ENCODE measurements around the gene CASQ2. TPM values are rescaled to one million over a fixed set of nuclear protein-coding genes. Genes with fewer than 3 reads are reported as not detected.

Gene CASQ2
- total and polyA plus RNA-seq, 10 of the 15 experiments (the other 5 are each of a cell fraction or from before 2014, with no cell fraction given): not detected

GRCh38 chr1:115765091-115765490 lies 3.4 kb downstream of the CASQ2 start (continued):
- TF ChIP-seq RELB (IDR thresholded peaks at IDR 0.05; ENCODE audit: low read depth): no peak
- TF ChIP-seq ELK1 (IDR thresholded peaks at IDR 0.05; ENCODE audit: low read depth, low read length): no peak
- TF ChIP-seq IKZF1 (conservative IDR thresholded peaks at IDR 0.05): no peak
- TF ChIP-seq ATF7 (IDR thresholded peaks at IDR 0.05; ENCODE audit: low read depth): no peak
- TF ChIP-seq HSF1 (IDR thresholded peaks at IDR 0.05; ENCODE audit: low read depth, low read length): no peak
- TF ChIP-seq GATAD2B (conservative IDR thresholded peaks at IDR 0.05; ENCODE audit: low read depth): no peak
- no peak for TF ChIP-seq POLR2AphosphoS2 (IDR thresholded peaks at IDR 0.05; ENCODE audit: low read depth, low read length)

GRCh38 chr1:115764541-115764940 lies 4.0 kb downstream of the CASQ2 start:
- in situ Hi-C loops (cut with MboI): no loop called here
- Histone ChIP-seq H3K9me3 (replicated peaks; ENCODE audit: control insufficient read depth, insufficient read depth, low read length) (no peaks in the 10 kb centered on the region), H3K79me2 (ENCODE audit: control insufficient read depth, insufficient read depth, low read length) (no peaks in the 10 kb centered on the region), H3K27me3 (replicated peaks in 1 of 2; ENCODE audit: control insufficient read depth in 2 of 2, insufficient read depth in 2 of 2, low read length in 1 of 2) (no peaks in the 10 kb centered on the region; a peak in 1 of 4 replicates), H3K4me2 (ENCODE audit: control insufficient read depth, insufficient read depth) (no peak overlapping the region), H2AFZ (ENCODE audit: control insufficient read depth, low read depth, low read length) (no peak overlapping the region), H4K20me1 (ENCODE audit: control insufficient read depth, insufficient read depth) (no peaks in the 10 kb centered on the region), H3K4me1 (ENCODE audit: control insufficient read depth, insufficient read depth, low read length) (no peaks in the 10 kb centered on the region), H3K9ac (ENCODE audit: control insufficient read depth, insufficient read depth, low read length) (no peak overlapping the region), H3K4me3 (no peak overlapping the region), H3K27ac (ENCODE audit: control insufficient read depth, insufficient read depth) (no peak overlapping the region), H3K36me3 (ENCODE audit: control insufficient read depth in 2 of 2, insufficient read depth in 2 of 2, low read length in 1 of 2) (no peaks in the 10 kb centered on the region)
- ATAC-seq (peak; percentile 38; the same call in 1 of the 3 replicates), DNase-seq (ENCODE audit: low read depth, low spot score) (no peak), FAIRE-seq (peak; percentile 41)
- intact Hi-C loops (cut with micrococcal nuclease; ENCODE audit: unreplicated experiment): no loop called here
- ChIA-PET RAD21 (ENCODE audit: unreplicated experiment) (interaction anchor here (1.0 to 2.0 kb wide), 4 partner anchors 46 to 735 kb away, joined by 3 to 8 read pairs (median 8); no protein-coding TSS in a partner anchor), POLR2A (interaction anchor here (0.5 kb wide), 1 partner anchor 1096 kb away, joined by 3 read pairs; no protein-coding TSS in a partner anchor), SMC1A (ENCODE audit: uncharacterized antibody, unreplicated experiment) (interaction anchor here (0.6 to 4.0 kb wide), 5 partner anchors 30 to 156 kb away, joined by 3 to 17 read pairs (median 6); no protein-coding TSS in a partner anchor), CTCF (interaction anchor here (1.0 to 5.3 kb wide), 9 partner anchors 9 to 156 kb away, joined by 3 to 38 read pairs (median 5); no protein-coding TSS in a partner anchor)
- WGBS (ENCODE audit: insufficient coverage, insufficient replicate concordance, low lambda C conversion rate, missing lambda C conversion rate): 0% methylated on average over 1 of the region's 1 CpG
- BruUV-seq (replicated peaks): no TSS peak
- TF ChIP-seq IKZF2 (IDR thresholded peaks at IDR 0.05): no peak
- TF ChIP-seq NBN (IDR thresholded peaks at IDR 0.05): no peak
- no peak for TF ChIP-seq RFX5 (IDR thresholded peaks at IDR 0.05; ENCODE audit: low read depth, low read length)
- no peak for TF ChIP-seq NRF1 (conservative IDR thresholded peaks at IDR 0.05; ENCODE audit: low read depth, low read length)
- TF ChIP-seq ZNF622 (IDR thresholded peaks at IDR 0.05): no peak
- peak; percentile 25 to 41 (median 37); a peak in 4 of 6 replicates for TF ChIP-seq CTCF (IDR thresholded peaks at IDR 0.05 in 2 of 3, conservative IDR thresholded peaks at IDR 0.05 in 1 of 3; ENCODE audit: control insufficient read depth in 2 of 3, extremely low read depth in 1 of 3, insufficient read depth in 1 of 3, low read depth in 3 of 3, low read length in 3 of 3)
- no peak for TF ChIP-seq HDAC2 (IDR thresholded peaks at IDR 0.05)
- TF ChIP-seq SUPT20H (IDR thresholded peaks at IDR 0.05; ENCODE audit: borderline replicate concordance, control insufficient read depth, low read depth, low read length): no peak
